H1 (cell line): ENCODE measurements around the gene TEAD1. TPM values are rescaled to one million over a fixed set of nuclear protein-coding genes. Genes with fewer than 3 reads are reported as not detected.
A peak's percentile ranks its signal among the peaks of the same experiment; 100 is the strongest.

Source experiments
- GABPA ChIP-seq: IDR thresholded peaks from 2 replicates; pipeline ENCODE4 v1.6.1; 2011; ENCODE audit warnings: mild to moderate bottlenecking, low read length, moderate library complexity, borderline replicate concordance; ENCODE audit not compliant: insufficient read depth
- JUND ChIP-seq: IDR thresholded peaks from 2 replicates; pipeline ENCODE4 v1.6.1; 2011; ENCODE audit warnings: mild to moderate bottlenecking, improper control_type of control experiment, low read length
- RBBP5 ChIP-seq: IDR thresholded peaks from 2 replicates; pipeline ENCODE4 v1.7.1; 2012; ENCODE audit warnings: low read depth, mild to moderate bottlenecking, inconsistent platforms, low read length, moderate library complexity, borderline replicate concordance
- TEAD4 ChIP-seq: IDR thresholded peaks from 2 replicates; pipeline ENCODE4 v1.6.1; 2012; ENCODE audit warnings: low read depth, low read length, inconsistent platforms, mixed read lengths
- polyA plus RNA-seq, 7 experiments: library from polyadenylated mRNA; depleted of rRNA in 3 of 7; stranded (reverse) in 5 of 7; unstranded in 2 of 7; fragments of >200 nt in 5 of 7; fragments of 200-250 nt in 2 of 7; gene quantifications; 1 replicate in 5 of 7; 2 replicates in 1 of 7; 4 replicates in 1 of 7; pipeline versions ENCODE4 v1.2.1 to v1.2.3, GENCODE V29; 2011 to 2013; ENCODE audit warnings: missing spikeins in 2 of 7, mixed read lengths in 2 of 7
- total RNA-seq: library from RNA; stranded (reverse); fragmentation: NEBNext Ultra II Directional; extraction: Animal tissue kit (Norgen Biotek cat#: 25700); gene quantifications from 2 replicates; pipeline ENCODE4 v1.2.1, GENCODE V29; 2021

TEAD1 gene
- total and polyA plus RNA-seq, 2 of the 8 experiments (the other 6 are each of a cell fraction or from before 2014, with no cell fraction given): 15.6 to 67.4 TPM

- peak; percentile 42; the same call in 1 of the 2 replicates for TF ChIP-seq TEAD4
- no peak for TF ChIP-seq JUND
- TF ChIP-seq GABPA: peak; percentile 65; the same call in 1 of the 2 replicates
- TF ChIP-seq RBBP5: 0 out of 2 replicates have a peak, but pooled peaks have one; percentile 37
- TF ChIP-seq, all 59 proteins: peak for 16
Observed at GRCh38 chr11:12914400-12914912, 240.2 kb downstream of the TEAD1 start (continued).
